SK-N-SH (cell line): ENCODE measurements around the gene C16orf92. TPM values are rescaled to one million over a fixed set of nuclear protein-coding genes. Genes with fewer than 3 reads are reported as not detected.

Experiments used
- CTCF ChIA-PET: fragments of 300-600, 350-600 bp; formaldehyde crosslinking; extraction: SDS; loops from one replicate; lab custom pipeline; 2021; lab: Yijun Ruan, JAX
- POLR2A ChIA-PET: fragments of 350-600 bp; sonication (Branson Sonifier 250); formaldehyde crosslinking; extraction: SDS; loops from one replicate; lab custom pipeline; 2020; ENCODE audit warnings: antibody characterized with exemption, inconsistent platforms; lab: Yijun Ruan, JAX
- DNase-seq: peaks from one replicate; pipeline ENCODE4 v3.0.0; 2012
- H2AFZ ChIP-seq: fragments of 200-600 bp; sonication (generic); 2 replicates; pipeline ENCODE4 v1.8.1; 2016; ENCODE audit warnings: antibody characterized with exemption, mild to moderate bottlenecking, low read depth
- H3F3A ChIP-seq: fragments of 200-600 bp; sonication (generic); replicated peaks from 2 replicates; pipeline ENCODE3; 2016; ENCODE audit warnings: antibody characterized with exemption, mild to moderate bottlenecking; ENCODE audit not compliant: insufficient read depth
- H3K27ac ChIP-seq, 2 experiments: fragments of 200-500 bp in 1 of 2; fragments of 200-600 bp in 1 of 2; sonication (Bioruptor generic) in 1 of 2; sonication (generic), shearing (Covaris generic) in 1 of 2; 2 replicates each; pipeline versions ENCODE4 v1.5.1 to v1.6.1; 2014 to 2016; ENCODE audit warnings: low read depth in 2 of 2, inconsistent platforms in 1 of 2, low read length in 1 of 2, mild to moderate bottlenecking in 1 of 2, mixed read lengths in 1 of 2
- H3K27me3 ChIP-seq: fragments of 200-600 bp; sonication (generic), shearing (Covaris generic); 2 replicates; pipeline ENCODE4 v1.6.1; 2016; ENCODE audit warnings: mixed run types; ENCODE audit not compliant: insufficient read depth
- H3K36me3 ChIP-seq, 2 experiments: fragments of 200-500 bp in 1 of 2; fragments of 200-600 bp in 1 of 2; sonication (Bioruptor generic) in 1 of 2; sonication (generic) in 1 of 2; replicated peaks in 1 of 2; 2 replicates each; pipeline versions ENCODE3 to v1.5.1; 2014 to 2016; ENCODE audit warnings: low read length in 1 of 2, mild to moderate bottlenecking in 1 of 2; ENCODE audit not compliant: insufficient read depth in 2 of 2, control insufficient read depth in 1 of 2
- H3K4me1 ChIP-seq, 2 experiments: fragments of 200-500 bp in 1 of 2; fragments of 200-600 bp in 1 of 2; sonication (Bioruptor generic) in 1 of 2; sonication (generic), shearing (Covaris generic) in 1 of 2; 2 replicates each; pipeline versions ENCODE4 v1.5.1 to v1.6.1; 2014 to 2016; ENCODE audit warnings: low read depth in 1 of 2, low read length in 1 of 2, mixed run types in 1 of 2; ENCODE audit not compliant: insufficient read depth in 2 of 2, control insufficient read depth in 1 of 2
- H3K4me2 ChIP-seq: fragments of 200-600 bp; sonication (generic), shearing (Covaris generic); 2 replicates; pipeline ENCODE4 v1.6.1; 2017; ENCODE audit warnings: mixed run types
- H3K4me3 ChIP-seq, 2 experiments: fragments of 200-500 bp in 1 of 2; fragments of 200-600 bp in 1 of 2; sonication (Bioruptor generic) in 1 of 2; sonication (generic), shearing (Covaris generic) in 1 of 2; 2 replicates each; pipeline versions ENCODE4 v1.5.1 to v1.8.1; 2014 to 2016; ENCODE audit warnings: low read depth in 2 of 2, inconsistent platforms in 1 of 2, low read length in 1 of 2, mild to moderate bottlenecking in 1 of 2, mixed read lengths in 1 of 2, moderate library complexity in 1 of 2
- H3K79me2 ChIP-seq: fragments of 200-600 bp; sonication (generic); 2 replicates; pipeline ENCODE4 v1.8.1; 2017; ENCODE audit warnings: mild to moderate bottlenecking; ENCODE audit not compliant: insufficient read depth
- H3K9ac ChIP-seq: fragments of 200-600 bp; sonication (generic); 2 replicates; pipeline ENCODE4 v1.6.1; 2017; ENCODE audit warnings: mixed run types
- H3K9me2 ChIP-seq: fragments of 200-600 bp; sonication (generic); 2 replicates; pipeline ENCODE4 v1.6.1; 2017; ENCODE audit warnings: mixed run types
- H3K9me3 ChIP-seq: fragments of 200-600 bp; sonication (generic); 2 replicates; pipeline ENCODE4 v1.6.1; 2017; ENCODE audit warnings: mixed run types, mild to moderate bottlenecking, moderate library complexity
- H4K20me1 ChIP-seq: fragments of 200-600 bp; sonication (generic); 2 replicates; pipeline ENCODE4 v1.6.1; 2017; ENCODE audit warnings: mild to moderate bottlenecking, mixed run types; ENCODE audit not compliant: insufficient read depth
- CHD2 ChIP-seq: fragments of 150-350 bp; IDR thresholded peaks from 2 replicates; pipeline ENCODE4 v1.6.1; 2018; ENCODE audit warnings: low read length; ENCODE audit not compliant: partially characterized antibody
- FOXM1 ChIP-seq: IDR thresholded peaks from 2 replicates; pipeline ENCODE4 v1.4.0; 2012; ENCODE audit warnings: low read depth, mild to moderate bottlenecking
- GABPA ChIP-seq: IDR thresholded peaks from 2 replicates; pipeline ENCODE4 v1.4.0; 2012; ENCODE audit warnings: low read depth, mild to moderate bottlenecking
- JUND ChIP-seq: IDR thresholded peaks from 2 replicates; pipeline ENCODE4 v1.4.0; 2012
- MXI1 ChIP-seq: IDR thresholded peaks from 2 replicates; pipeline ENCODE4 v1.6.1; 2012; ENCODE audit warnings: mild to moderate bottlenecking, low read depth, low read length, improper control_type of control experiment
- NFIC ChIP-seq: IDR thresholded peaks from 2 replicates; pipeline ENCODE4 v1.4.0; 2012; ENCODE audit warnings: borderline replicate concordance
- NRF1 ChIP-seq: IDR thresholded peaks from 2 replicates; pipeline ENCODE4 v1.6.1; 2012; ENCODE audit warnings: low read depth, mild to moderate bottlenecking, low read length
- PBX3 ChIP-seq: IDR thresholded peaks from 2 replicates; pipeline ENCODE4; 2012
- RAD21 ChIP-seq: IDR thresholded peaks from 2 replicates; pipeline ENCODE4 v1.6.1; 2012; ENCODE audit warnings: mild to moderate bottlenecking, low read length
- RFX5 ChIP-seq: IDR thresholded peaks from 2 replicates; pipeline ENCODE4 v1.6.1; 2012; ENCODE audit warnings: mild to moderate bottlenecking, improper control_type of control experiment, low read length
- SIN3A ChIP-seq: IDR thresholded peaks from 2 replicates; pipeline ENCODE4 v1.6.1; 2012; ENCODE audit warnings: low read depth, mild to moderate bottlenecking, low read length, moderate library complexity, borderline replicate concordance
- TAF1 ChIP-seq: IDR thresholded peaks from 2 replicates; pipeline ENCODE4 v1.6.1; 2012; ENCODE audit warnings: low read depth, mild to moderate bottlenecking, low read length, moderate library complexity, borderline replicate concordance
- TCF12 ChIP-seq: IDR thresholded peaks from 2 replicates; pipeline ENCODE4 v1.4.0; 2012
- TEAD4 ChIP-seq: IDR thresholded peaks from 2 replicates; pipeline ENCODE4 v1.4.0; 2012; ENCODE audit warnings: mild to moderate bottlenecking, borderline replicate concordance; ENCODE audit not compliant: insufficient read depth
- USF2 ChIP-seq: fragments of 150-350 bp; IDR thresholded peaks from 2 replicates; pipeline ENCODE4 v1.6.1; 2017; ENCODE audit warnings: antibody characterized with exemption, low read length, low read depth, borderline replicate concordance
- YY1 ChIP-seq: IDR thresholded peaks from 2 replicates; pipeline ENCODE4 v1.4.0; 2012; ENCODE audit warnings: low read depth, mild to moderate bottlenecking
- ZBTB33 ChIP-seq: IDR thresholded peaks from 2 replicates; pipeline ENCODE4 v1.4.0; 2012; ENCODE audit warnings: low read depth, borderline replicate concordance
- WGBS: methylation state at CpG from one replicate; pipeline ENCODE4 v1.1.6; 2017; ENCODE audit warnings: low lambda C conversion rate; 5-methylcytosine and 5-hydroxymethylcytosine counted together
- polyA plus RNA-seq, 3 experiments: library from polyadenylated mRNA; depleted of rRNA; stranded (reverse); fragments of >200 nt; gene quantifications; 2 replicates each; pipeline ENCODE4 v1.2.3, GENCODE V29; 2012

The C16orf92 gene
- polyA plus RNA-seq, 1 of the 3 experiments (the other 2 are of a cell fraction): not detected

- no peak for TF ChIP-seq SIN3A
- TF ChIP-seq, all 33 proteins: peak for 0
These were observed 33.0 kb upstream of the C16orf92 start (continued) for GRCh38 chr16:29990034-29990433.

- H3K36me3 ChIP-seq: peaks cover 4 to 73% of the 10 kb centered on the region in 2 experiments
- no peak overlapping the region for H3K27ac ChIP-seq
- H3K4me2 ChIP-seq: no peak overlapping the region
- no peak overlapping the region for H2AFZ ChIP-seq
- H3K4me3 ChIP-seq: no peak overlapping the region
- no peaks in the 10 kb centered on the region for H3K9me3 ChIP-seq
- 97% methylated on average over 26 of the region's 35 CpGs for WGBS
- CTCF ChIA-PET: no interaction called here
- no peak for DNase-seq
- H4K20me1 ChIP-seq: no peaks in the 10 kb centered on the region
- no peaks in the 10 kb centered on the region for H3K9me2 ChIP-seq
- no peaks in the 10 kb centered on the region for H3K79me2 ChIP-seq
- POLR2A ChIA-PET: no interaction called here
- H3K27me3 ChIP-seq: no peaks in the 10 kb centered on the region
- H3K9ac ChIP-seq: no peak overlapping the region
- peaks cover 0 to 10% of the 10 kb centered on the region in 2 experiments; a peak in 1 of 4 replicates for H3K4me1 ChIP-seq
- peaks cover 10% of the 10 kb centered on the region for H3F3A ChIP-seq
- TF ChIP-seq MXI1 (no peak), RAD21 (no peak), USF2 (no peak), YY1 (no peak), TAF1 (no peak), TCF12 (no peak), JUND (no peak), FOXM1 (no peak), GABPA (no peak), PBX3 (no peak), ZBTB33 (no peak), RFX5 (no peak), CHD2 (no peak), TEAD4 (no peak), NFIC (no peak), NRF1 (no peak)
- TF ChIP-seq, all 33 proteins: peak for 0
These were observed 32.0 kb upstream of the C16orf92 start for GRCh38 chr16:29990883-29991570.
